Sigmoid colon (tissue), 3 donors: Measurements from ENCODE around the gene PCSK2.

ENCODE experiments used
- POLR2A ChIP-seq, 2 donors: fragments of 450-650 bp; IDR thresholded peaks; one replicate each; pipeline ENCODE4 v1.6.1; 2016; ENCODE audit warnings: antibody characterized with exemption in 2 of 2, mild to moderate bottlenecking in 2 of 2, moderate library complexity in 2 of 2
- TF ChIP-seq, protein P1 (sequence below), 4 experiments: fragments of 450-650 bp in 3 of 4; fragments of 200-600 bp in 1 of 4; IDR thresholded peaks; one replicate each; pipeline ENCODE4 v1.5.1; 2016 to 2019; ENCODE audit warnings: antibody characterized with exemption in 4 of 4, mild to moderate bottlenecking in 3 of 4, moderate library complexity in 2 of 4

DNA sequence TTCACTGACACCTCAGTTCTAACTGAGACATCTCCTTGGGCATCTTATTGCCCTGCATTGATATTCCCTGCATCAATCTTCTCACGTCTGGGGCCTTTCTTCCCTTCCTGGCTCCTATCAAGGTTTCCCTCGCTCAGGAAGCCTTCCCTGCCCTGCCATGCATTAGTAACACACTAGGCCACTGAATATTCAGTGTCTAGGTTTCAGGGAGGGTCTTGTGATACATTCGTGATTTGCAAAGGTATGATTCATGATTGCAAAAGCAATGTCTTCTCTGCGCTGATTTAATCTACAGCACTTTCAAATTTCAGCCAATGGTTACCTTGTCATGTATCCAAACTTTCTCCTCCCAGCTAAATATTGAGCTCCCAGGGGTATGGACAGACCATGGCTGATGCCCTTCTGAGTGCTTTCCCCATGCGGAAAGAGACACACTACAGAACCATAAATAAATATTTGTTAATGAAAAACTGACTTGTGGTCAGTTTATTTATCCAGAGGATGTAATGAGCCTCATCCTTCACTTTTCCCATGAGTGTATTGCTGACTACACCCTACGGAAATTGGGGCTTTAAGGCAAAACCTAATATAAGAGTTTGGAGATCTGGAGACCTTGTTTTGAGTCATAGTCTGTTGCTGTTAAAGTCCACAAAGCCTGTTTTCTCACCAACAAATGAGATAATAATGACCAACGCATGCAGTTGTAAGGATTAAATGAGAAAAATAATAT is 21.6 kb upstream of the PCSK2 start:
- TF ChIP-seq, protein P1, sequence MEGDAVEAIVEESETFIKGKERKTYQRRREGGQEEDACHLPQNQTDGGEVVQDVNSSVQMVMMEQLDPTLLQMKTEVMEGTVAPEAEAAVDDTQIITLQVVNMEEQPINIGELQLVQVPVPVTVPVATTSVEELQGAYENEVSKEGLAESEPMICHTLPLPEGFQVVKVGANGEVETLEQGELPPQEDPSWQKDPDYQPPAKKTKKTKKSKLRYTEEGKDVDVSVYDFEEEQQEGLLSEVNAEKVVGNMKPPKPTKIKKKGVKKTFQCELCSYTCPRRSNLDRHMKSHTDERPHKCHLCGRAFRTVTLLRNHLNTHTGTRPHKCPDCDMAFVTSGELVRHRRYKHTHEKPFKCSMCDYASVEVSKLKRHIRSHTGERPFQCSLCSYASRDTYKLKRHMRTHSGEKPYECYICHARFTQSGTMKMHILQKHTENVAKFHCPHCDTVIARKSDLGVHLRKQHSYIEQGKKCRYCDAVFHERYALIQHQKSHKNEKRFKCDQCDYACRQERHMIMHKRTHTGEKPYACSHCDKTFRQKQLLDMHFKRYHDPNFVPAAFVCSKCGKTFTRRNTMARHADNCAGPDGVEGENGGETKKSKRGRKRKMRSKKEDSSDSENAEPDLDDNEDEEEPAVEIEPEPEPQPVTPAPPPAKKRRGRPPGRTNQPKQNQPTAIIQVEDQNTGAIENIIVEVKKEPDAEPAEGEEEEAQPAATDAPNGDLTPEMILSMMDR (IDR thresholded peaks at IDR 0.05): no peak
- TF ChIP-seq POLR2A (IDR thresholded peaks at IDR 0.05): no peak
